ENCODE results near the gene CPT1B. TPM values are rescaled to one million over a fixed set of nuclear protein-coding genes. Genes with fewer than 3 reads are reported as not detected.

Gene CPT1B
- total and polyA plus RNA-seq, 10 of the 15 experiments (the other 5 are each of a cell fraction or from before 2014, with no cell fraction given), result 3.5 to 54.0 (median 21.7) TPM

DNA sequence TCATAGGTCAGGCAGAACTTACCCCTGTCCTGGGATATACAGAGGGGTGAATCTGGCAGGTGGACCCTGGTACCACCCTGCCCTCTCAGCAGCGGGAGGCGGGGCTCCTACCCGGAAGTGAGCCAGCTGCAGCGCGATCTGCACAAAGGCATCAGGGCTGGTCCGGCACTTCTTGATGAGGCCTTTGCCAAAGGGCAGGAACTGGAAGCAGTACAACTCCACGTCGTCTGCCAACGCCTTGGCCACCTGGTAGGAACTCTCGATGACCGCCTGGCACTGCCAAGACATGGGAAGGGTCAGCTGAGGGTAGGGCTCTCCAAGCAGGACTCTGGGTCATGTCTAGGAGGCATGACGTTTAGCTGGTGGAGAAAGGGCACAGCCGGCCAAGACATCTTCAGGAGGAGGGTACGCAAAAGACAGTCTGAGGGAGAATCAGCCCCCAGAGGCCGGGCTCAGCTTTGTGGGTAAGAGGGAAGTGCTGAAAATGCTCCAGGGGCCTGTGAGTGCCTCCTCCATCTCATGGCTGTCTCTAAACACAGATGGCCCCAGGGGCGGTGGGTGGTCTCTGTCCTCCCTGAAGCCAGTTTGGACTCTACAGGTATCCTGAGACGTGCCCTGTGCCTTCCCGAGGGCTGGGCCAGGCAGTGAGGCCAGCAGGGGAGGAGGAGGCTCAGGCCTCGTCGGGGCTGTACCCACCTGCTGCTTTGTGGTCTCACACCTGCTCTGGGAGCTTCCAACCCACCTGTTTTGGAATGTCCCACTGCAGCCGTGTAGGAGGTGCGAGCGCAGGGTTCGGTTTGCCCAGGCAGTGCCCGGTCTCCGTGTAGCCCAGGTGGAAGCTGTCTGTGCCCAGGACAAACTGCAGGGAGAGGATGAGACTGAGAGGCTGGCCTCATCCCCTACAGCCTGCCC, 6.7 kb downstream of the CPT1B start:
- intact Hi-C loops (cut with micrococcal nuclease; ENCODE audit: unreplicated experiment), result no loop called here
- Histone ChIP-seq H3K9ac (ENCODE audit: control insufficient read depth, insufficient read depth, low read length) (no peak overlapping the region), H3K27ac (ENCODE audit: control insufficient read depth, insufficient read depth) (no peak overlapping the region), H4K20me1 (ENCODE audit: control insufficient read depth, insufficient read depth) (no peaks in the 10 kb centered on the region), H3K36me3 (ENCODE audit: control insufficient read depth in 2 of 2, insufficient read depth in 2 of 2, low read length in 1 of 2) (peaks cover 14 to 20% of the 10 kb centered on the region in 2 experiments; a peak in 3 of 4 replicates), H3K27me3 (replicated peaks in 1 of 2; ENCODE audit: control insufficient read depth in 2 of 2, insufficient read depth in 2 of 2, low read length in 1 of 2) (no peaks in the 10 kb centered on the region), H3K4me1 (ENCODE audit: control insufficient read depth, insufficient read depth, low read length) (peaks cover 7% of the 10 kb centered on the region), H3K79me2 (ENCODE audit: control insufficient read depth, insufficient read depth, low read length) (no peaks in the 10 kb centered on the region), H3K9me3 (replicated peaks; ENCODE audit: control insufficient read depth, insufficient read depth, low read length) (no peaks in the 10 kb centered on the region), H3K4me3 (no peak overlapping the region), H3K4me2 (ENCODE audit: control insufficient read depth, insufficient read depth) (no peak overlapping the region), H2AFZ (ENCODE audit: control insufficient read depth, low read depth, low read length) (no peak overlapping the region)
- in situ Hi-C loops (cut with MboI), result no loop called here
- POLR2A ChIA-PET, result no interaction called here
- CTCF ChIA-PET, result interaction anchor here (0.9 to 2.1 kb wide), 3 partner anchors 8 to 50 kb away, joined by 3 to 12 read pairs (median 4); partner anchors contain the start of genes SCO2 and SYCE3
- RAD21 ChIA-PET (ENCODE audit: unreplicated experiment), result interaction anchor here (0.8 kb wide), 1 partner anchor 42 kb away, joined by 3 read pairs; no protein-coding TSS in a partner anchor
- WGBS (ENCODE audit: insufficient coverage, insufficient replicate concordance, low lambda C conversion rate, missing lambda C conversion rate), result 81% methylated on average over 26 of the region's 26 CpGs
- no peak for FAIRE-seq
- SMC1A ChIA-PET (ENCODE audit: uncharacterized antibody, unreplicated experiment), result interaction anchor here (0.7 kb wide), 1 partner anchor 128 kb away, joined by 3 read pairs; no protein-coding TSS in a partner anchor
- no peak for DNase-seq (ENCODE audit: low read depth, low spot score)
- ATAC-seq, result no peak
- BruUV-seq (replicated peaks), result no TSS peak
- TF ChIP-seq BCL3 (IDR thresholded peaks at IDR 0.05; ENCODE audit: borderline replicate concordance, insufficient read depth, low read depth, low read length, poor library complexity, severe bottlenecking), result no peak
- TF ChIP-seq SUZ12 (IDR thresholded peaks at IDR 0.05; ENCODE audit: unreplicated experiment), result no peak
- no peak for TF ChIP-seq STAT1 (conservative IDR thresholded peaks at IDR 0.05)
- TF ChIP-seq USF2 (IDR thresholded peaks at IDR 0.05; ENCODE audit: borderline replicate concordance, low read depth, low read length), result no peak
- no peak for TF ChIP-seq GABPA (IDR thresholded peaks at IDR 0.05; ENCODE audit: low read depth)
- no peak for TF ChIP-seq SREBF1 (IDR thresholded peaks at IDR 0.05; ENCODE audit: low read length)
